HepG2 (cell line): Measurements from ENCODE around the gene DDIT4. TPM values are rescaled to one million over a fixed set of nuclear protein-coding genes. Genes with fewer than 3 reads are reported as not detected.

Experiments
- ATF7-NPFF ChIP-seq: sonication (generic); formaldehyde crosslinking; IDR thresholded peaks from 2 replicates; pipeline ENCODE4 v1.8.1; 2023; ENCODE audit warnings: mild to moderate bottlenecking, low read depth, missing genetic modification reagents, moderate library complexity
- CAMTA2 ChIP-seq: sonication (generic); formaldehyde crosslinking; IDR thresholded peaks from 2 replicates; pipeline ENCODE4 v1.4.0; 2020; ENCODE audit warnings: mild to moderate bottlenecking, missing genetic modification reagents, borderline replicate concordance
- CC2D1A ChIP-seq: sonication (generic); formaldehyde crosslinking; IDR thresholded peaks from 2 replicates; pipeline ENCODE4 v1.8.1; 2023; ENCODE audit warnings: mild to moderate bottlenecking, missing genetic modification reagents
- FOXC1 ChIP-seq: sonication (generic); formaldehyde crosslinking; IDR thresholded peaks from 2 replicates; pipeline ENCODE4 v1.8.0; 2022; ENCODE audit warnings: mild to moderate bottlenecking, missing genetic modification reagents, borderline replicate concordance
- HNRNPK ChIP-seq: fragments of 200-400 bp; formaldehyde crosslinking; IDR thresholded peaks from 2 replicates; pipeline ENCODE4 v1.6.1; 2018; ENCODE audit warnings: low read length, low read depth, moderate library complexity, mild to moderate bottlenecking; ENCODE audit not compliant: poor library complexity, severe bottlenecking
- HOXA5 ChIP-seq: sonication (generic); formaldehyde crosslinking; IDR thresholded peaks from 2 replicates; pipeline ENCODE4 v1.4.0; 2020; ENCODE audit warnings: missing genetic modification reagents
- KAT8 ChIP-seq: IDR thresholded peaks from 2 replicates; pipeline ENCODE4 v1.6.1; 2016; ENCODE audit warnings: missing genetic modification reagents, missing compliant biosample characterization
- MEF2D ChIP-seq: sonication (generic); formaldehyde crosslinking; IDR thresholded peaks from 2 replicates; pipeline ENCODE4 v1.5.1; 2020; ENCODE audit warnings: mild to moderate bottlenecking, missing genetic modification reagents
- MIXL1 ChIP-seq: IDR thresholded peaks from 2 replicates; pipeline ENCODE4 v1.6.1; 2016
- MTF1 ChIP-seq: sonication (generic); formaldehyde crosslinking; IDR thresholded peaks from 2 replicates; pipeline ENCODE4 v1.5.0; 2020; ENCODE audit warnings: missing genetic modification reagents
- SIN3A ChIP-seq: IDR thresholded peaks from 2 replicates; pipeline ENCODE4 v1.6.1; 2011; ENCODE audit warnings: low read depth, mild to moderate bottlenecking, control low read depth, low read length, borderline replicate concordance
- SMAD1 ChIP-seq: sonication (generic); formaldehyde crosslinking; IDR thresholded peaks from 2 replicates; pipeline ENCODE4 v1.4.0; 2020; ENCODE audit warnings: missing genetic modification reagents, low read depth, mild to moderate bottlenecking, borderline replicate concordance
- SSRP1 ChIP-seq: IDR thresholded peaks from 2 replicates; pipeline ENCODE4 v1.6.1; 2016; ENCODE audit warnings: control low read depth
- TGIF2 ChIP-seq: IDR thresholded peaks from 2 replicates; pipeline ENCODE4 v1.6.1; 2016; ENCODE audit warnings: control low read depth, missing compliant biosample characterization
- ZNF451 ChIP-seq: sonication (generic); formaldehyde crosslinking; IDR thresholded peaks from 2 replicates; pipeline ENCODE4 v1.5.0; 2020; ENCODE audit warnings: mild to moderate bottlenecking, missing genetic modification reagents
- ZNF460 ChIP-seq: sonication (generic); formaldehyde crosslinking; IDR thresholded peaks from 2 replicates; pipeline ENCODE4 v1.5.1; 2020; ENCODE audit warnings: missing genetic modification reagents, mild to moderate bottlenecking, borderline replicate concordance
- polyA plus RNA-seq, 8 experiments: library from polyadenylated mRNA; depleted of rRNA in 3 of 8; stranded (reverse) in 7 of 8; unstranded in 1 of 8; fragments of >200 nt; fragmentation: Illumina TruSeq in 4 of 8; extraction: Trizol in 4 of 8; gene quantifications; 2 replicates each; pipeline versions ENCODE4 v1.2.1 to v1.2.3, GENCODE V29; 2011 to 2016; ENCODE audit warnings: low read depth in 4 of 8, missing spikeins in 1 of 8, mixed read lengths in 1 of 8; ENCODE audit not compliant: insufficient read depth in 1 of 8
- total RNA-seq, 5 experiments: library from RNA; depleted of rRNA; stranded (reverse); fragments of >200 nt; fragmentation: Illumina TruSeq; extraction: Trizol; gene quantifications; 2 replicates each; pipeline ENCODE4 v1.2.3, GENCODE V29; 2016; ENCODE audit warnings: low read depth in 1 of 5
- TF ChIP-seq, protein P1 (sequence below): sonication (generic); formaldehyde crosslinking; IDR thresholded peaks from 2 replicates; pipeline ENCODE4 v1.5.0; 2020; ENCODE audit warnings: missing genetic modification reagents
- TF ChIP-seq, protein P2 (sequence below): sonication (generic); formaldehyde crosslinking; IDR thresholded peaks from 2 replicates; pipeline ENCODE4 v1.8.1; 2023; ENCODE audit warnings: mild to moderate bottlenecking, missing genetic modification reagents, borderline replicate concordance
- TF ChIP-seq, protein P3 (sequence below): sonication (generic); formaldehyde crosslinking; IDR thresholded peaks from 2 replicates; pipeline ENCODE4 v1.9.0; 2022; ENCODE audit warnings: low read depth, missing genetic modification reagents
- TF ChIP-seq, protein P4 (sequence below): sonication (generic); formaldehyde crosslinking; IDR thresholded peaks from 2 replicates; pipeline ENCODE4 v1.5.1; 2020; ENCODE audit warnings: mild to moderate bottlenecking, missing genetic modification reagents, moderate library complexity
- TF ChIP-seq, protein P5 (sequence below): sonication (generic); formaldehyde crosslinking; IDR thresholded peaks from 2 replicates; pipeline ENCODE4 v1.4.0; 2020; ENCODE audit warnings: missing genetic modification reagents

Gene DDIT4
- total and polyA plus RNA-seq, 2 of the 13 experiments (the other 11 are each of a cell fraction or from before 2014, with no cell fraction given): 35.6 to 40.7 TPM

DNA sequence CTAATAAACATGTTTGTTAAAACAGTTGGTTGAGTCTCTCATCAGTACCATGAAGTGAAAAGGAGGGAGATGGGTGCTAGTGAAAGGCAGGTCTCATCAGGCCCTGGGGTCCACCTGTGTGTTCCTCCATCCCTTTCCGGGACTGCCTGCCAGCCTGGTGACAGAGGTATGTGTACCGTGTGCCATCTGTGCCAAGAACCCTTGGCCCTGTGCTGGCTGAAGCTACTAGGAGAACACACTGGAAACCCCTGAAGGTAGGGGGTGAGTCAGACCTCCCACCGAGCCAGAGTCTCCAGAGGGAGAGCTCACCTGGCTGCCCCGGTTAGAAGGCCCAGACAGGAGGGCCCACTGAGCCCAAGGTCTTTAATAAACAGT is 2.3 kb downstream of the DDIT4 start (continued):
- TF ChIP-seq, protein P1, sequence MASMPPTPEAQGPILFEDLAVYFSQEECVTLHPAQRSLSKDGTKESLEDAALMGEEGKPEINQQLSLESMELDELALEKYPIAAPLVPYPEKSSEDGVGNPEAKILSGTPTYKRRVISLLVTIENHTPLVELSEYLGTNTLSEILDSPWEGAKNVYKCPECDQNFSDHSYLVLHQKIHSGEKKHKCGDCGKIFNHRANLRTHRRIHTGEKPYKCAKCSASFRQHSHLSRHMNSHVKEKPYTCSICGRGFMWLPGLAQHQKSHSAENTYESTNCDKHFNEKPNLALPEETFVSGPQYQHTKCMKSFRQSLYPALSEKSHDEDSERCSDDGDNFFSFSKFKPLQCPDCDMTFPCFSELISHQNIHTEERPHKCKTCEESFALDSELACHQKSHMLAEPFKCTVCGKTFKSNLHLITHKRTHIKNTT (CRISPR knock-in tag): no peak
- no peak for TF ChIP-seq CC2D1A
- TF ChIP-seq KAT8 (CRISPR knock-in tag): no peak
- no peak for TF ChIP-seq SMAD1
- TF ChIP-seq, protein P2, sequence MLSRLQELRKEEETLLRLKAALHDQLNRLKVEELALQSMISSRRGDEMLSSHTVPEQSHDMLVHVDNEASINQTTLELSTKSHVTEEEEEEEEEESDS (CRISPR knock-in tag): no peak
- TF ChIP-seq HNRNPK: peak; percentile 2
- TF ChIP-seq, protein P3, sequence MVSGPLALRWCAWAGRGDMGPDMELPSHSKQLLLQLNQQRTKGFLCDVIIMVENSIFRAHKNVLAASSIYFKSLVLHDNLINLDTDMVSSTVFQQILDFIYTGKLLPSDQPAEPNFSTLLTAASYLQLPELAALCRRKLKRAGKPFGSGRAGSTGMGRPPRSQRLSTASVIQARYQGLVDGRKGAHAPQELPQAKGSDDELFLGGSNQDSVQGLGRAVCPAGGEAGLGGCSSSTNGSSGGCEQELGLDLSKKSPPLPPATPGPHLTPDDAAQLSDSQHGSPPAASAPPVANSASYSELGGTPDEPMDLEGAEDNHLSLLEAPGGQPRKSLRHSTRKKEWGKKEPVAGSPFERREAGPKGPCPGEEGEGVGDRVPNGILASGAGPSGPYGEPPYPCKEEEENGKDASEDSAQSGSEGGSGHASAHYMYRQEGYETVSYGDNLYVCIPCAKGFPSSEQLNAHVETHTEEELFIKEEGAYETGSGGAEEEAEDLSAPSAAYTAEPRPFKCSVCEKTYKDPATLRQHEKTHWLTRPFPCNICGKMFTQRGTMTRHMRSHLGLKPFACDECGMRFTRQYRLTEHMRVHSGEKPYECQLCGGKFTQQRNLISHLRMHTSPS (CRISPR knock-in tag): peak; percentile 77
- peak; percentile 24; the same call in 1 of the 2 replicates for TF ChIP-seq SSRP1
- no peak for TF ChIP-seq MEF2D (CRISPR knock-in tag)
- TF ChIP-seq MIXL1 (CRISPR knock-in tag): no peak
- no peak for TF ChIP-seq MTF1 (CRISPR knock-in tag)
- no peak for TF ChIP-seq FOXC1
- TF ChIP-seq, protein P4, sequence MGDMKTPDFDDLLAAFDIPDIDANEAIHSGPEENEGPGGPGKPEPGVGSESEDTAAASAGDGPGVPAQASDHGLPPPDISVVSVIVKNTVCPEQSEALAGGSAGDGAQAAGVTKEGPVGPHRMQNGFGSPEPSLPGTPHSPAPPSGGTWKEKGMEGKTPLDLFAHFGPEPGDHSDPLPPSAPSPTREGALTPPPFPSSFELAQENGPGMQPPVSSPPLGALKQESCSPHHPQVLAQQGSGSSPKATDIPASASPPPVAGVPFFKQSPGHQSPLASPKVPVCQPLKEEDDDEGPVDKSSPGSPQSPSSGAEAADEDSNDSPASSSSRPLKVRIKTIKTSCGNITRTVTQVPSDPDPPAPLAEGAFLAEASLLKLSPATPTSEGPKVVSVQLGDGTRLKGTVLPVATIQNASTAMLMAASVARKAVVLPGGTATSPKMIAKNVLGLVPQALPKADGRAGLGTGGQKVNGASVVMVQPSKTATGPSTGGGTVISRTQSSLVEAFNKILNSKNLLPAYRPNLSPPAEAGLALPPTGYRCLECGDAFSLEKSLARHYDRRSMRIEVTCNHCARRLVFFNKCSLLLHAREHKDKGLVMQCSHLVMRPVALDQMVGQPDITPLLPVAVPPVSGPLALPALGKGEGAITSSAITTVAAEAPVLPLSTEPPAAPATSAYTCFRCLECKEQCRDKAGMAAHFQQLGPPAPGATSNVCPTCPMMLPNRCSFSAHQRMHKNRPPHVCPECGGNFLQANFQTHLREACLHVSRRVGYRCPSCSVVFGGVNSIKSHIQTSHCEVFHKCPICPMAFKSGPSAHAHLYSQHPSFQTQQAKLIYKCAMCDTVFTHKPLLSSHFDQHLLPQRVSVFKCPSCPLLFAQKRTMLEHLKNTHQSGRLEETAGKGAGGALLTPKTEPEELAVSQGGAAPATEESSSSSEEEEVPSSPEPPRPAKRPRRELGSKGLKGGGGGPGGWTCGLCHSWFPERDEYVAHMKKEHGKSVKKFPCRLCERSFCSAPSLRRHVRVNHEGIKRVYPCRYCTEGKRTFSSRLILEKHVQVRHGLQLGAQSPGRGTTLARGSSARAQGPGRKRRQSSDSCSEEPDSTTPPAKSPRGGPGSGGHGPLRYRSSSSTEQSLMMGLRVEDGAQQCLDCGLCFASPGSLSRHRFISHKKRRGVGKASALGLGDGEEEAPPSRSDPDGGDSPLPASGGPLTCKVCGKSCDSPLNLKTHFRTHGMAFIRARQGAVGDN (CRISPR knock-in tag): peak; percentile 6; the same call in 1 of the 2 replicates
- TF ChIP-seq, protein P5, sequence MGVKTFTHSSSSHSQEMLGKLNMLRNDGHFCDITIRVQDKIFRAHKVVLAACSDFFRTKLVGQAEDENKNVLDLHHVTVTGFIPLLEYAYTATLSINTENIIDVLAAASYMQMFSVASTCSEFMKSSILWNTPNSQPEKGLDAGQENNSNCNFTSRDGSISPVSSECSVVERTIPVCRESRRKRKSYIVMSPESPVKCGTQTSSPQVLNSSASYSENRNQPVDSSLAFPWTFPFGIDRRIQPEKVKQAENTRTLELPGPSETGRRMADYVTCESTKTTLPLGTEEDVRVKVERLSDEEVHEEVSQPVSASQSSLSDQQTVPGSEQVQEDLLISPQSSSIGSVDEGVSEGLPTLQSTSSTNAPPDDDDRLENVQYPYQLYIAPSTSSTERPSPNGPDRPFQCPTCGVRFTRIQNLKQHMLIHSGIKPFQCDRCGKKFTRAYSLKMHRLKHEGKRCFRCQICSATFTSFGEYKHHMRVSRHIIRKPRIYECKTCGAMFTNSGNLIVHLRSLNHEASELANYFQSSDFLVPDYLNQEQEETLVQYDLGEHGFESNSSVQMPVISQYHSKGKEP (CRISPR knock-in tag): no peak
- TF ChIP-seq TGIF2 (CRISPR knock-in tag): no peak
- TF ChIP-seq ATF7-NPFF (CRISPR knock-in tag): 0 out of 2 replicates have a peak, but pooled peaks have one; percentile 49
- no peak for TF ChIP-seq ZNF460 (CRISPR knock-in tag)
- 0 out of 2 replicates have a peak, but pooled peaks have one; percentile 14 for TF ChIP-seq HOXA5 (CRISPR knock-in tag)
- 0 out of 2 replicates have a peak, but pooled peaks have one; percentile 37 for TF ChIP-seq SIN3A
- no peak for TF ChIP-seq CAMTA2 (CRISPR knock-in tag)
- TF ChIP-seq ZNF451 (CRISPR knock-in tag): no peak
